Brain microvascular endothelial cell (primary cell): ENCODE data around the gene GRID2.

Source experiments
- DNase-seq: peaks from one replicate; pipeline ENCODE4 v3.0.0-alpha.2; 2020
- H3K27ac ChIP-seq: fragments of 250-450 bp; sonication (Bioruptor Pico); 2 replicates; pipeline ENCODE4 v1.5.1; 2020; ENCODE audit warnings: mild to moderate bottlenecking, moderate library complexity
- H3K27me3 ChIP-seq: fragments of 250-450 bp; sonication (Bioruptor Pico); replicated peaks from 2 replicates; pipeline ENCODE4 v1.5.1; 2020; ENCODE audit warnings: mild to moderate bottlenecking
- H3K36me3 ChIP-seq: fragments of 250-450 bp; sonication (Bioruptor Pico); replicated peaks from 2 replicates; pipeline ENCODE4 v1.5.1; 2020; ENCODE audit warnings: mild to moderate bottlenecking
- H3K4me3 ChIP-seq: 2 replicates; pipeline ENCODE4 v1.5.1; 2011; ENCODE audit warnings: low read depth, mild to moderate bottlenecking, control low read depth, low read length, moderate library complexity
- in situ Hi-C: cut with HindIII; loops from 2 replicates; pipeline ENCODE4 v1.10.0; 2017; ENCODE audit warnings: low sequenced_read_pairs, low pct_ligation_motif_present
- TF ChIP-seq, protein P1 (sequence below): IDR thresholded peaks from 2 replicates; pipeline ENCODE4 v1.5.1; 2011; ENCODE audit warnings: low read depth, mild to moderate bottlenecking, moderate library complexity, low read length, control low read depth, inconsistent platforms; ENCODE audit errors: missing control alignments

GRID2 gene

DNA sequence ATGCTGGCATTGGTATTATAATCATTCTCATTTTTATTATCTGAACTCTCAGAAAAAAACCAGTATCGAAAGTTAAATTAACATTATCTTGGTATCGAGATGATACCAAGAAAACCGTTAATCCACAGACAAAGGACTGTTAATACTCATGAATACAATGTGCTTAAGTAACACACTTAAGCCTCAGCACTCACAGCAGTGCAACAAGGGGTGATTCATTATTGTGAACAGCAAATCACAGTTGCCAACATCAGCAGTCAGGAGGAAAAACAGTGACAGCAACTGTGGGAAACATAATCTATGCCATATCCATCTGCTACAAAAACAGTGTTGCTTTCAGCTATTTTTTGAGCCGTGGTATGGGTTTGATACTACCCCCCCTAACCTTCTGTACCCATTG is 1313.8 kb downstream of the GRID2 start:
- no peak overlapping the region for H3K27ac ChIP-seq

GRCh38 chr4:93633721-93634120 is 1330.0 kb downstream of the GRID2 start:
- Histone ChIP-seq H3K36me3 (no peaks in the 10 kb centered on the region), H3K27me3 (no peaks in the 10 kb centered on the region), H3K27ac (no peak overlapping the region), H3K4me3 (no peak overlapping the region)
- no peak for DNase-seq
- TF ChIP-seq, protein P1, sequence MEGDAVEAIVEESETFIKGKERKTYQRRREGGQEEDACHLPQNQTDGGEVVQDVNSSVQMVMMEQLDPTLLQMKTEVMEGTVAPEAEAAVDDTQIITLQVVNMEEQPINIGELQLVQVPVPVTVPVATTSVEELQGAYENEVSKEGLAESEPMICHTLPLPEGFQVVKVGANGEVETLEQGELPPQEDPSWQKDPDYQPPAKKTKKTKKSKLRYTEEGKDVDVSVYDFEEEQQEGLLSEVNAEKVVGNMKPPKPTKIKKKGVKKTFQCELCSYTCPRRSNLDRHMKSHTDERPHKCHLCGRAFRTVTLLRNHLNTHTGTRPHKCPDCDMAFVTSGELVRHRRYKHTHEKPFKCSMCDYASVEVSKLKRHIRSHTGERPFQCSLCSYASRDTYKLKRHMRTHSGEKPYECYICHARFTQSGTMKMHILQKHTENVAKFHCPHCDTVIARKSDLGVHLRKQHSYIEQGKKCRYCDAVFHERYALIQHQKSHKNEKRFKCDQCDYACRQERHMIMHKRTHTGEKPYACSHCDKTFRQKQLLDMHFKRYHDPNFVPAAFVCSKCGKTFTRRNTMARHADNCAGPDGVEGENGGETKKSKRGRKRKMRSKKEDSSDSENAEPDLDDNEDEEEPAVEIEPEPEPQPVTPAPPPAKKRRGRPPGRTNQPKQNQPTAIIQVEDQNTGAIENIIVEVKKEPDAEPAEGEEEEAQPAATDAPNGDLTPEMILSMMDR: no peak
- in situ Hi-C loops: no loop called here

More for the DNA sequence above, 1313.8 kb downstream of the GRID2 start:
- DNase-seq: no peak
- in situ Hi-C loops: no loop called here
- Histone ChIP-seq H3K27me3 (no peaks in the 10 kb centered on the region), H3K4me3 (no peak overlapping the region), H3K36me3 (no peaks in the 10 kb centered on the region)
- TF ChIP-seq, protein P1: no peak

DNA sequence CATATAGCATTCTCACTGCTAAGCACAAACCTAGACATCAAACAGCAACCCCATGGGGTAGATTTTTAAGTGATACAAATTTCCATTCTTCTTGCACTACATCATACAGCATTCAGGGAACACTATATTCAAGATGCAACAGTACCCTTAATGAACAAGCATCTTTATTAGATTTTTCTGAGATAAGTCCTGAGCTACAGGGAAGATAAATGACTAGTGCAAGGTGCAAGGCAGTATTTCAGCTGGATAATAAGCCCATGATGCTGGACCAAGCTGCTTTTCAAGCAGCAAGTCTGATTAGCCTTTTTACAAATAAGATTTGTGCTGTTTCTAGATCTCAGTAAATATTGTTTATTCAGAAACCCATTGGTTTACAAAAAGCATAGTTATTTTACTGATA is 1332.2 kb downstream of the GRID2 start:
- no peak overlapping the region for H3K27ac ChIP-seq
- no peaks in the 10 kb centered on the region for H3K27me3 ChIP-seq
- DNase-seq: no peak
- in situ Hi-C loops: no loop called here
- no peaks in the 10 kb centered on the region for H3K36me3 ChIP-seq
- TF ChIP-seq, protein P1: no peak
- no peak overlapping the region for H3K4me3 ChIP-seq

DNA sequence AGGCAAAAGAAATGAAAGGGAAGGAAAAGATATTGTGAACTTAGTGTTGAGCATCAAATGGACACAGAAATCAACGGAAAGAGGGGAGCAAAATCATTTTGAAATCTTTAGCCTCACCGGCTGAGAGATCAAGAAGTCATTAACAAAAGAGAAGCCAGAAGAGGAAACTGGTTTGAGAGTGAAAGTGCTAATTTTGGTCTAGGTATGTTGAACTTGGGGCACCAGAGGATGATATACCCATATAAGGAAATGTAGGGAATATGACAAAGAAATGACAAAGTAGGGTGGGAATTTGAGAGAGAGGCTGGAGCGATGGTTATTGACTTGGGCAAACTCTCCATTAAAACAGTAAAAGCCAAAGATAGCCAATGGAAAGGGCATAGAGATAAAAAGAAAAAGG is 1341.4 kb downstream of the GRID2 start:
- H3K27me3 ChIP-seq: no peaks in the 10 kb centered on the region
- TF ChIP-seq, protein P1: no peak
- H3K27ac ChIP-seq: no peak overlapping the region
- no peak overlapping the region for H3K4me3 ChIP-seq
- DNase-seq: no peak
- H3K36me3 ChIP-seq: no peaks in the 10 kb centered on the region
- in situ Hi-C loops: no loop called here

- in situ Hi-C loops: no loop called here
These were observed 1342.6 kb downstream of the GRID2 start for GRCh38 chr4:93646233-93646930.

DNA sequence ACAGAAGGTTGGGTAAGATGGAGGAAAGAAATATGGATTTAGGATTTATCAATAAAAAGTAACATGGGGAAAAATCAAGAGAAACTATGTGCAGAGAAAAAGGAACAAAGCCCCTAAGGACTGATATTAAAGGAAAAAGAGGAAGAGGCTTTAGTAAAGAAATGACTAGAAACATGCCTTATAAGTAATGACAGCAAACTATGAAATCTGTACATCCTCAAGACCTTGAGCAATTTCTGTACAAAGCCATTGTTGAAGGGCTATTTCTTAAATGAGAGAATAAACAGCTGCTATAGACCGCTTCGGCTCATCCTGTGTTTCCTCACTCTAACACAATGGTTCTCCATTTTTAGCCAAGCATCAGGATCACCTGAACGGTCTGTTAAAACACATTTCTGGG is 1344.5 kb downstream of the GRID2 start:
- DNase-seq: no peak
- Histone ChIP-seq H3K4me3 (no peak overlapping the region), H3K36me3 (no peaks in the 10 kb centered on the region), H3K27ac (no peak overlapping the region), H3K27me3 (no peaks in the 10 kb centered on the region)
- TF ChIP-seq, protein P1: no peak
- in situ Hi-C loops: no loop called here

More at GRCh38 chr4:93646233-93646930, 1342.6 kb downstream of the GRID2 start:
- no peak for DNase-seq
- no peak overlapping the region for H3K4me3 ChIP-seq
- TF ChIP-seq, protein P1: no peak
- H3K27me3 ChIP-seq: no peaks in the 10 kb centered on the region
- no peaks in the 10 kb centered on the region for H3K36me3 ChIP-seq
- no peak overlapping the region for H3K27ac ChIP-seq
